Stimulated activated CD8-positive, alpha-beta memory T cell treated with anti-CD3 and anti-CD28 coated beads, Interleukin-2, amount 100 ng/mL, for 48 hours (primary cell): ENCODE results near the gene OR2H2.

Source experiments
- DNase-seq, 2 donors: peaks; one replicate each; pipeline ENCODE4 v3.0.0-alpha.2; 2020; ENCODE audit warnings: low read depth in 2 of 2

Gene OR2H2

DNA sequence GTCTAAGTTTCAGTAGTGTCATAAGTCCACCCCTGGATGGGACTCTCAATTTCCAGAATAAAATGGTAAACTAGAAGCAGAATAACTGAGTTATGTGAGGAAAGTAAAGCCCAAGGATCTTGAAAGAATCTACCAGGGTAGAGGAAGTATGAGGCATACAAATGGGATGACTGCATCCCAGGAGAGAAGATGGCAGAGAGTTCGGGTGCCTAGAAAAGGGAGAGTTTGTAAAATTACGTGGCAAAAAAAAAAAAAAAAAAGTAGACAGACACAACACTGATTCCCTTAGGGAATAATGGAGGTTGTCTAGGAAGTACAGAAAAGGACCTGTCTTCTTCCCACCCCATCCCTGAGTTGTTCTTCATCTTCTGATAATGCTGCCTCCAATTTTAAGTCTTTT lies 44.6 kb downstream of the OR2H2 start:
- DNase-seq = no peak

- DNase-seq = no peak
Observed at GRCh38 chr6:29630315-29630714, 45.4 kb downstream of the OR2H2 start.

GRCh38 chr6:29631209-29631810 lies 46.4 kb downstream of the OR2H2 start:
- no peak for DNase-seq

GRCh38 chr6:29631860-29632731 lies 47.2 kb downstream of the OR2H2 start:
- DNase-seq = peak; percentile 19 to 25

GRCh38 chr6:29632789-29633533 lies 48.0 kb downstream of the OR2H2 start, which contains the start of gene GABBR1:
Gene GABBR1, minus strand, starts transcription at chr6:29633183. Its CDS starts 798 bp downstream, at chr6:29632385.
- peak; percentile 57 to 61 for DNase-seq

DNA sequence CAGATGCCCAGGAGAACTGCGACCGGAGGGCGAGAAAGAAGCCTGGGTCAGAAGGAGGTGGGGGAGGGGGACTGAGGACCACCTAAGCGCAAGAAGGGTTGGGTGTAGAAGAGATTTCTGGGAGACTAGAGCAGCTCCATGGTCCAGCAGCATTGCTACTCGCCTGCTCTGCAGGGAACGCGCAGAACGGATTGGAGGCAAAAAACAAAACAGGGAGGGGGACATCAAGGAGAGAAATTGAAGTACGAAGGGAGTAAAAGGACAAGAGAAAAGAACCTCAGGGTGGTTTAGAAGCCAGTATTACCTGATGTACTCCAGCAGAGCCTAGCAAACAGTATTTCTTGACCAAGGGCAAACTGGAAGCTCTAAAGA lies 48.6 kb downstream of the OR2H2 start:
- DNase-seq = no peak

DNA sequence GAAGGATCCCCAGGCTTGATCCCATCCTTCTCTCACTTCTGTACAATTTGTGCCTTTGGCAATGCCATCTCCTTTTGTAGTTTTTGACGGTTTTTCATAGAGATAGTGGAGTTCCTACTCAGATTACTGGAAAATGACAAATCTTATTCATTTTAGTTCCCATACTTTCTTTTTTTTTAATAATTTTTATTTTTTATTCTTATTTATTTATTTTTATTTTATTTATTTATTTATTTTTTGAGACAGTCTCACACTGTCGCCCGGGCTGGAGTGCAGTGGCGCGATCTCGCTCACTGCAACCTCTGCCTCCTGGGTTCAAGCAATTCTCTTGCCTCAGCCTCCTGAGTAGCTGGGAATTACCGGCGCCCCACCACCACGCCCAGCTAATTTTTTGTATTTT lies 52.3 kb downstream of the OR2H2 start:
- DNase-seq = no peak
